GM18519 (cell line): Measurements from ENCODE around the gene FAM124A.

Experiments
- ATAC-seq: cut with Tn5 transposase; IDR thresholded peaks from one replicate; pipeline ENCODE4 v1.9.1; 2021; ENCODE audit warnings: mild to moderate bottlenecking, moderate library complexity; ENCODE audit not compliant: unreplicated experiment, low FRiP score

Gene FAM124A

GRCh38 chr13:51330791-51331190, 108.6 kb downstream of the FAM124A start:
- ATAC-seq = no peak

DNA sequence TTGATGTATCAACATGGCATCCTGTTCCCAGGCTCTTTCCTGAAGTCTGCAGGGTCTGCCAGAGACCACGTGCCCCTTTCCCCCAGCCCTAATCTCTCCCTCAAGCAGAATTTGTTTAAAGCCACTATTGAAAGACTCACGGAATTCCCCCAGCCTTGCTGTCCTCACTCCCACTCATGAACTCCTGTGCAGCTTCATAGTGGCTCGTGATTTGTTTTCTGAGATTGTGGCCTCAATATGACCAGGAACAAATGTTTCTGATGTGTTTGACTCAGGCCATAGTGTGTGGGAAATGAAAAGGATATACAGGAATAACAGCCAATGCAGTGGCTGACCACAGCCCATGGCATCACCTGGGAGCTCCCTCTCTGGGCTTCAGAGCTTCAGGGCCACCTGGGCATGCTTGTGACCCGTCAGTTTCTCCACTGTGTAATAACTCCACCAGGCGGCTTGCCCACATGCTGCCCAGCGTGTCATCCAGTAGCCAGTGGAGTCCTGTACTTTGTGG, 109.2 kb downstream of the FAM124A start:
- ATAC-seq = no peak

- no peak for ATAC-seq
Measured at GRCh38 chr13:51332566-51333361, 110.6 kb downstream of the FAM124A start.

GRCh38 chr13:51333421-51333820, 111.2 kb downstream of the FAM124A start:
- ATAC-seq = no peak

DNA sequence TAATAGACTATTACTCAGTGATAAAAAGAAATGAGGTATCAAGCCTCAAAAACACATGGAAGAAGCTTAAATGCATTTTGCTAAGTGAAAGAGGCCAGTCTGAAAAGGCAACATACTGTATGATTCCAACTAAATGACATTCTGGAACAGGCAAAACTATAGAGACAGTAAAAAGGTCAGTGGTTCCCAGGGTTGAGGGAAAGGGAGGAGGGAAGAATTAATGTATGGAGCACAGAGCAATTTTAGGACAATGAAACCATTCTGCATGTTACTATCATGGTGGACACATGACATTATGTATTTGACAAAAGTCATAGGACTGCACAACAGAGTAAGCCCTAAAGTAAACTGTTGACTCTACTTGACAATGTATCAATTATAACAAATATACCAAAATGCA, 111.6 kb downstream of the FAM124A start:
- no peak for ATAC-seq
